ENCODE measurements around the gene TSTD2.

- TF ChIP-seq POLR2A (IDR thresholded peaks at IDR 0.05), result no peak
- TF ChIP-seq CTCF (IDR thresholded peaks at IDR 0.05), result no peak
- TF ChIP-seq POLR2AphosphoS5 (IDR thresholded peaks at IDR 0.05), result no peak
These were observed 41.0 kb downstream of the TSTD2 start for GRCh38 chr9:97592126-97592525.
